NOMO-1 (cell line): ENCODE measurements around the gene ATE1.

Experiments
- DNase-seq, 2 experiments: peaks; one replicate each; lab custom pipeline; 2025; ENCODE audit not compliant: unreplicated experiment in 2 of 2; lab: John Stamatoyannopoulos, UW

The ATE1 gene

GRCh38 chr10:121751191-121751760 lies 176.6 kb downstream of the ATE1 start:
- DNase-seq: no peak

- no peak for DNase-seq
Observed at GRCh38 chr10:121747163-121747775, 180.6 kb downstream of the ATE1 start.

DNA sequence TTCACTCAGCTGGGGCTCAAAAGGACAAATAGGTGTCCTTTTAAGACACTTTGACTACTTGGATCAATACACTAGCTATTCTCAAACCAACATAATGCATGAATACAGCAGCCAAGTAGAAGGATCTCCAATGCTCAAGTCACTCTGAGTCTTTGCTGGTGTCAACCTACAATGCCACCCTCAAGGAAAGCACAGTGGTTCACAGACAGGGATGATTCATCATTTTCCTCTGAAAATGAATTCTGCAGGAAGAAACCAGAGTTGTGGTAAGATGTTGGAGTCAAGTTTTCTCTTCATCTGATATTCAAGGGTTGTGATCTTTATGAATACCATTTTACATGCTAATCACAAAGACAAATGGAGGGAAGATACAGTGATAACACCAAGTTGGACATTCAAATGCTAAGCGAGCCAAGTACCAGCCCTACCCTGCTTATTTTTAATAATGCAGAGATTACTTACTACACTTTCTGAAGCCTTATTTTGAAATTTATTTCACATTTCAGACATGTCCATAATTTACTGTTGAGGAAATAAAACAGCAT lies 186.5 kb downstream of the ATE1 start:
- DNase-seq: no peak

- no peak for DNase-seq
Observed at GRCh38 chr10:121740069-121740468, 187.8 kb downstream of the ATE1 start.

DNA sequence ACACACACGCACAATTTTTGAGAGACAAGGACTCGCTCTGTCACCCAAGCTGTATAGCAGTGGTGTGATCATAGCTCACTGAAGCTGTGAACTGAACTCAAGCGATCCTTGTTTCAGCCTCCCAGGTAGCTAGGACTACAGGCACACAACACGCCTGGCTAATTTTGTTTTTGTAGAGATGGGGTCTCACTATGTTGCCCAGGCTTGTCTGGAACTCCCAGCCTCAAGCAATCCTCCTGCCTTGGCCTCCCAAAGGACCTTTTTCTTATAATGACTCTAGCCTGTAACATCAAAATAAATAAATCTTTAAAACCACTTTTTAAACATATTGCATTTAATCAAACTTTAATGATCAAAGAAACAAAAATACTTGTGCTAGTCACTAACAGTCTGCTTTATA lies 188.7 kb downstream of the ATE1 start:
- DNase-seq: no peak

GRCh38 chr10:121736315-121737130 lies 191.3 kb downstream of the ATE1 start:
- DNase-seq: no peak

- no peak for DNase-seq
Observed at GRCh38 chr10:121735263-121735662, 192.6 kb downstream of the ATE1 start.

GRCh38 chr10:121734589-121735045 lies 193.2 kb downstream of the ATE1 start:
- DNase-seq: no peak

GRCh38 chr10:121732656-121733445 lies 195.0 kb downstream of the ATE1 start:
- DNase-seq: no peak

DNA sequence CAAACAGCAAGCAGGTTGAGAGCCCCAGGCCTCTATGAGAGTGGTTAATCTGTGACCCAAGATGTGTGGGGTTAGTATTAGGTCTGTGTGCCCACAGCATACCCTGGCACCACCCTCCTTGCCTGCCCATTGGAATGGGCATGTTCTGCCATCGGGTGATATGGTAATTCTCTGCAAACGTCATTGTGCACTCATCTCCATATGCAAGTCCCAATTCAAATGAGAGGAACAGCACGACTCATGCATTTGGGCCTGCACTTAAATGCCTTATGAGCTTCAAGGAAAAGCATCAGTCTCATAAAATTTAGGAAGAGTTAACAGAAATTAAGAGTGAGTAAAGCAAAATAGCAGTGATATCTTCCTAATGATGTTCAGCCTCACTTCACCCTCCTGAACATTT lies 195.7 kb downstream of the ATE1 start:
- DNase-seq: no peak

DNA sequence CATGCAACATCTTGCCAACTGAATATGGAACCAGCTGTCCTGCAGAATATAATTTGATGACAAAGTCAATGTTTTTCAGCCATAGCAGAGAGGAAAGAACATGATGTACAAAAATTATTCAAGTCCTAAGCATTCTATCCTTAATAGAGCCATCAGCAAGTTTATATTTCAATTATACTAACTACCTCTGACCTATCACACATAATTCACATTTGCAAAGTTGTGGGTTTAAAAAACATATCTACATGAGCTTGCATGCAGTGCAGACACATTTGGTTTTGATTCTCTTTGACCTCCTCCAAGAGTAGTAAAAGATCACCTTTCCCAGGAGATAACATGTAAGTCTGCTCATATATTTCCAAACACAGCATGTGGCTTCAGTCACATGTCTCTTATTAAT lies 203.5 kb downstream of the ATE1 start:
- DNase-seq: no peak

- DNase-seq: no peak
Observed at GRCh38 chr10:121722665-121723064, 205.2 kb downstream of the ATE1 start.

- no peak for DNase-seq
Observed at GRCh38 chr10:121721257-121721656, 206.6 kb downstream of the ATE1 start.

- no peak for DNase-seq
Observed at GRCh38 chr10:121715969-121716368, 211.9 kb downstream of the ATE1 start.

- no peak for DNase-seq
Observed at GRCh38 chr10:121715076-121715475, 212.8 kb downstream of the ATE1 start.

DNA sequence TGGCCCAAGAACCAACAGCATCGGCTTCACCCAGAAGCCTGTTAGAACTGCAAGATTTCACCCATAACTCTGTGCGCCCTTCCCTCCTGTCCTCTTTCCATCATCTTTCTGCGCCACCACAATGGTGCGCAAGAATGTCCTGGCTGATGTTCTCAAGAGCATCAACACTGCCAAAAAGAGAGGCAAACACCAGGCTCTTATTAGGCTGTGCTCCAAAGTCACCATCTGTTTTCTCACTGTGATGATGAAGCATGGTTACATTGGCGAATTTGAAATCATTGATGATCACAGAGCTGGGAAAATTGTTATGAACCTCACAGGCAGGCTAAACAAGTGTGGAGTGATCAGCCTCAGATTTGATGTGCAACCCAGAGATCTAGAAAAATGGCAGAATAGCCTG lies 214.3 kb downstream of the ATE1 start:
- no peak for DNase-seq

GRCh38 chr10:121710971-121711370 lies 216.9 kb downstream of the ATE1 start:
- no peak for DNase-seq

DNA sequence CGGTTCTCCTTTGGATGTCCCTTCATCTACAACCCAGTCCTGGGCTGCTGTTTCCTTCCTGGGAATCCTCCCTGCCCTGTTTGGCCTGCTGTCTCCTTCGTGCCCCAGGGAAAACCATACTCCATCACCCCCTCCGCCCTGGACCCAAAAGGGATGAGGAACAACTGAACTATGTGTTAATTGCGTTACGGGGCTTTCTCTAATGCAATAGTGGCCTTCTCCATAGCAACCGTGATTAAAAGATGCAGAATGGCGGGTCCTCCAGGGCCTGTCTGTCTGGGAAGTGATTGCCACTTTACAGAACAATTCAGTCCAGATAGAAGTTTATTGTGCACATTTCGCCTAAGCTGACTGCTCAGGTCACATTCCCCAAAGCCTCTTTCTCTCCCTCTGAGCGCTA lies 217.6 kb downstream of the ATE1 start:
- no peak for DNase-seq

GRCh38 chr10:121709675-121710073 lies 218.2 kb downstream of the ATE1 start:
- DNase-seq: peak; percentile 76 to 89

DNA sequence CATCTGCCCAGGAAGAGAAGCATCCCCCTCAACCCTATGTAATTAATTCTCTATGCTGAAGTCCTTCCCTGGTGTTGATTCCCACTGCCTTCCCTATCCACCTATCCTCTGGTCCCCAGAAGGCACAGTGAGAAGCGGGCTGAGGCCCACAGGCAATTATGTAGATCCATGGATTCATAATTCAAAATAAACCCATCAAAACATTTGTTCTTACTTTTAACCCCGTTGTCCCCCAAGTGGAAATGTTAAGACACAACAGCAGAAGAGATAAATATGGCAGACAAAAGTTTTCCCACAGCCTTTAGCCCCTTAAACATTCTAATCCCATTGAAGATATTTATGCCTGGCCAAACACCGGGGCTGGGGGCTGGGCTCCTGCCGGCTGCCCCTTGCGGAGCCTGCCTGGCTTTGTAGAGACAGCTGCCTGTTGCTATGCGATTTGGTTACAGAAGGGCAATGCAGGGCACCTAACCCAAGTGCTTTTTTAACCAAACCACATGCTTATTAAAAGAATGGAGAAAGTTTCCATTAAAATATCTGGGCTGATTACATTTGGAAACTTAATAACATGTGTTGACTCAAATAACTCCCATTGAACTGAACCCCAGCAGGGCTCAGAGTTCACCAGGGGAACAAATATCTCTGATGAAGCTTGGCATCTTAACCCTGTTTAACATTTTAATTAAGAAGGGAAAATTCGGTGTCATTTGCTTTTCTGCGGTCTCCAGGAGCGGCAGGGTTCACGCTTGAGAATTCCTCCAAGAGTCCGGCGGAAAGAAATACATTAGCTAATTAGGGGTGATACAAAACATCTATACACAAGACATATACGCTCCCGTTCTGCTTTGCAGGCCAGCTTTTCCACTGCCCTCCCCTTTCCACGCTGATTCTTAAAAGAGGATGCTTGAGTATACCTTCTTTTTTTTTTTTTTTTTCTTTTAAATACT lies 218.8 kb downstream of the ATE1 start:
- DNase-seq: no peak
